Activated T-helper 17 cell treated with anti-CD3 and anti-CD28 coated beads, Interleukin-2, amount 50 U/mL, for 72 hours (primary cell): ENCODE results near the gene SLC9A2. TPM values are rescaled to one million over a fixed set of nuclear protein-coding genes. Genes with fewer than 3 reads are reported as not detected.

Experiments
- ATAC-seq: fragments of 150-1000 bp; cut with Tn5 transposase; replicated peaks from 2 replicates; pipeline ENCODE4 v1.10.0; 2021; ENCODE audit warnings: mild to moderate bottlenecking, moderate library complexity
- H3K27ac Mint-ChIP-seq: one replicate; pipeline ENCODE4 v1.8.0; 2022; ENCODE audit warnings: mixed read lengths
- H3K27me3 Mint-ChIP-seq: one replicate; pipeline ENCODE4 v1.8.0; 2022; ENCODE audit warnings: mixed read lengths
- H3K36me3 Mint-ChIP-seq: one replicate; pipeline ENCODE4 v1.8.0; 2022; ENCODE audit warnings: low read depth, mild to moderate bottlenecking, mixed read lengths
- H3K4me1 Mint-ChIP-seq: one replicate; pipeline ENCODE4 v1.8.0; 2022; ENCODE audit warnings: mixed read lengths
- H3K4me3 Mint-ChIP-seq: one replicate; pipeline ENCODE4 v1.8.0; 2022; ENCODE audit warnings: mild to moderate bottlenecking, mixed read lengths
- H3K9me3 Mint-ChIP-seq: one replicate; pipeline ENCODE4 v1.8.0; 2022; ENCODE audit warnings: mixed read lengths
- total RNA-seq, 2 donors: library from RNA; stranded (reverse); gene quantifications; one replicate each; pipeline ENCODE4 v1.2.3, GENCODE V29; 2022

The SLC9A2 gene
- total RNA-seq, 2 donors from 2014 or later = not detected

- H3K27ac Mint-ChIP-seq = no peak overlapping the region
- peaks cover 25% of the 10 kb centered on the region for H3K27me3 Mint-ChIP-seq
- no peaks in the 10 kb centered on the region for H3K9me3 Mint-ChIP-seq
- H3K36me3 Mint-ChIP-seq = no peaks in the 10 kb centered on the region
- H3K4me3 Mint-ChIP-seq = no peak overlapping the region
- no peaks in the 10 kb centered on the region for H3K4me1 Mint-ChIP-seq
- no peak for ATAC-seq
Measured at GRCh38 chr2:102636283-102636907, 17.0 kb downstream of the SLC9A2 start.

GRCh38 chr2:102637358-102637757, 18.0 kb downstream of the SLC9A2 start:
- Mint-ChIP-seq H3K27me3 (peaks cover 28% of the 10 kb centered on the region), H3K9me3 (no peaks in the 10 kb centered on the region), H3K27ac (no peak overlapping the region), H3K4me3 (no peak overlapping the region), H3K4me1 (no peaks in the 10 kb centered on the region), H3K36me3 (no peaks in the 10 kb centered on the region)
- ATAC-seq = no peak

- Mint-ChIP-seq H3K36me3 (no peaks in the 10 kb centered on the region), H3K27ac (no peak overlapping the region), H3K27me3 (peaks cover 36% of the 10 kb centered on the region), H3K4me3 (no peak overlapping the region), H3K4me1 (no peaks in the 10 kb centered on the region), H3K9me3 (no peaks in the 10 kb centered on the region)
- ATAC-seq = no peak
Measured at GRCh38 chr2:102639429-102639828, 20.1 kb downstream of the SLC9A2 start.

GRCh38 chr2:102652126-102652525, 32.8 kb downstream of the SLC9A2 start:
- H3K27ac Mint-ChIP-seq = no peak overlapping the region
- no peaks in the 10 kb centered on the region for H3K9me3 Mint-ChIP-seq
- no peak for ATAC-seq
- H3K4me3 Mint-ChIP-seq = no peak overlapping the region
- H3K27me3 Mint-ChIP-seq = peaks cover 39% of the 10 kb centered on the region
- no peaks in the 10 kb centered on the region for H3K4me1 Mint-ChIP-seq
- no peaks in the 10 kb centered on the region for H3K36me3 Mint-ChIP-seq

GRCh38 chr2:102657770-102658169, 38.4 kb downstream of the SLC9A2 start:
- H3K27me3 Mint-ChIP-seq = peaks cover 21% of the 10 kb centered on the region
- no peaks in the 10 kb centered on the region for H3K9me3 Mint-ChIP-seq
- no peak overlapping the region for H3K4me3 Mint-ChIP-seq
- no peaks in the 10 kb centered on the region for H3K4me1 Mint-ChIP-seq
- peak; percentile 95 for ATAC-seq
- no peak overlapping the region for H3K27ac Mint-ChIP-seq
- H3K36me3 Mint-ChIP-seq = no peaks in the 10 kb centered on the region

- Mint-ChIP-seq H3K36me3 (no peaks in the 10 kb centered on the region), H3K9me3 (no peaks in the 10 kb centered on the region), H3K27ac (no peak overlapping the region), H3K4me3 (no peak overlapping the region), H3K4me1 (peaks cover 5% of the 10 kb centered on the region), H3K27me3 (peaks cover 12% of the 10 kb centered on the region)
- no peak for ATAC-seq
Measured at GRCh38 chr2:102660070-102660469, 40.7 kb downstream of the SLC9A2 start.

- H3K9me3 Mint-ChIP-seq = no peaks in the 10 kb centered on the region
- H3K4me1 Mint-ChIP-seq = peaks cover 5% of the 10 kb centered on the region
- no peak overlapping the region for H3K4me3 Mint-ChIP-seq
- ATAC-seq = no peak
- no peaks in the 10 kb centered on the region for H3K36me3 Mint-ChIP-seq
- H3K27me3 Mint-ChIP-seq = peaks cover 12% of the 10 kb centered on the region
- H3K27ac Mint-ChIP-seq = no peak overlapping the region
Measured at GRCh38 chr2:102660574-102660973, 41.2 kb downstream of the SLC9A2 start.

GRCh38 chr2:102661846-102662245, 42.5 kb downstream of the SLC9A2 start:
- Mint-ChIP-seq H3K4me3 (no peak overlapping the region), H3K9me3 (no peaks in the 10 kb centered on the region), H3K4me1 (peaks cover 5% of the 10 kb centered on the region), H3K36me3 (no peaks in the 10 kb centered on the region), H3K27me3 (peaks cover 12% of the 10 kb centered on the region), H3K27ac (peak overlapping the region; percentile 9)
- ATAC-seq = no peak

- peaks cover 5% of the 10 kb centered on the region for H3K4me1 Mint-ChIP-seq
- H3K9me3 Mint-ChIP-seq = no peaks in the 10 kb centered on the region
- H3K27me3 Mint-ChIP-seq = peaks cover 12% of the 10 kb centered on the region
- no peak for ATAC-seq
- H3K4me3 Mint-ChIP-seq = no peak overlapping the region
- no peak overlapping the region for H3K27ac Mint-ChIP-seq
- no peaks in the 10 kb centered on the region for H3K36me3 Mint-ChIP-seq
Measured at GRCh38 chr2:102662833-102663232, 43.5 kb downstream of the SLC9A2 start.

- Mint-ChIP-seq H3K27me3 (peaks cover 12% of the 10 kb centered on the region), H3K27ac (no peak overlapping the region), H3K4me1 (peaks cover 5% of the 10 kb centered on the region), H3K36me3 (no peaks in the 10 kb centered on the region), H3K4me3 (no peak overlapping the region), H3K9me3 (no peaks in the 10 kb centered on the region)
- no peak for ATAC-seq
Measured at GRCh38 chr2:102663381-102663780, 44.0 kb downstream of the SLC9A2 start.

GRCh38 chr2:102664471-102664909, 45.1 kb downstream of the SLC9A2 start:
- ATAC-seq = peak; percentile 99
- peak overlapping the region; percentile 17 for H3K27ac Mint-ChIP-seq
- peaks cover 5% of the 10 kb centered on the region for H3K4me1 Mint-ChIP-seq
- no peaks in the 10 kb centered on the region for H3K9me3 Mint-ChIP-seq
- no peaks in the 10 kb centered on the region for H3K36me3 Mint-ChIP-seq
- H3K4me3 Mint-ChIP-seq = no peak overlapping the region
- peaks cover 16% of the 10 kb centered on the region for H3K27me3 Mint-ChIP-seq

GRCh38 chr2:102667072-102667471, 47.7 kb downstream of the SLC9A2 start:
- no peaks in the 10 kb centered on the region for H3K9me3 Mint-ChIP-seq
- no peaks in the 10 kb centered on the region for H3K36me3 Mint-ChIP-seq
- H3K4me3 Mint-ChIP-seq = no peak overlapping the region
- ATAC-seq = no peak
- peaks cover 12% of the 10 kb centered on the region for H3K27me3 Mint-ChIP-seq
- peak overlapping the region; percentile 14 for H3K27ac Mint-ChIP-seq
- peaks cover 5% of the 10 kb centered on the region for H3K4me1 Mint-ChIP-seq

- Mint-ChIP-seq H3K4me1 (peaks cover 5% of the 10 kb centered on the region), H3K27me3 (peaks cover 11% of the 10 kb centered on the region), H3K4me3 (no peak overlapping the region), H3K27ac (no peak overlapping the region), H3K36me3 (no peaks in the 10 kb centered on the region), H3K9me3 (no peaks in the 10 kb centered on the region)
- ATAC-seq = no peak
Measured at GRCh38 chr2:102668171-102668570, 48.8 kb downstream of the SLC9A2 start.

- peak; percentile 6 for ATAC-seq
- H3K4me1 Mint-ChIP-seq = peaks cover 2% of the 10 kb centered on the region
- no peaks in the 10 kb centered on the region for H3K9me3 Mint-ChIP-seq
- no peaks in the 10 kb centered on the region for H3K36me3 Mint-ChIP-seq
- no peak overlapping the region for H3K27ac Mint-ChIP-seq
- H3K27me3 Mint-ChIP-seq = peaks cover 11% of the 10 kb centered on the region
- H3K4me3 Mint-ChIP-seq = no peak overlapping the region
Measured at GRCh38 chr2:102669401-102669800, 50.0 kb downstream of the SLC9A2 start.

GRCh38 chr2:102672107-102672776, 52.9 kb downstream of the SLC9A2 start:
- H3K4me3 Mint-ChIP-seq = no peak overlapping the region
- ATAC-seq = peak; percentile 19

More at GRCh38 chr2:102672107-102672776, 52.9 kb downstream of the SLC9A2 start:
- no peak overlapping the region for H3K27ac Mint-ChIP-seq
- H3K36me3 Mint-ChIP-seq = no peaks in the 10 kb centered on the region
- no peaks in the 10 kb centered on the region for H3K4me1 Mint-ChIP-seq
- H3K9me3 Mint-ChIP-seq = no peaks in the 10 kb centered on the region
- peaks cover 11% of the 10 kb centered on the region for H3K27me3 Mint-ChIP-seq
